IMR-90 (cell line): ENCODE measurements around the gene WDR43. TPM values are rescaled to one million over a fixed set of nuclear protein-coding genes. Genes with fewer than 3 reads are reported as not detected.

Experiments used
- ATAC-seq: fragments of 200-7000 bp; cut with Tn5 transposase; 2 replicates; pipeline ENCODE4 v1.9.1; 2020; ENCODE audit warnings: low read depth, mild to moderate bottlenecking, moderate library complexity
- BruUV-seq: library from RNA; stranded (reverse); fragments of 400-500 nt; replicated peaks from 2 replicates; lab custom pipeline; 2021; lab: Mats Ljungman, UMichigan
- CTCF ChIA-PET: fragments of 300-600 bp; formaldehyde crosslinking; extraction: SDS; loops from one replicate; lab custom pipeline; 2021; ENCODE audit warnings: antibody characterized with exemption; lab: Yijun Ruan, JAX
- POLR2A ChIA-PET: fragments of 300-600 bp; sonication (Branson Sonifier 250); formaldehyde crosslinking; loops from one replicate; lab custom pipeline; 2022; ENCODE audit warnings: antibody characterized with exemption; ENCODE audit not compliant: unreplicated experiment; lab: Charles Lee
- DNase-seq: peaks from one replicate; pipeline ENCODE4 v3.0.0; 2013
- H2AFZ ChIP-seq: replicated peaks from 2 replicates; pipeline ENCODE3; 2013; ENCODE audit warnings: low read length, mild to moderate bottlenecking; ENCODE audit not compliant: poor library complexity
- H2AK5ac ChIP-seq: 2 replicates; pipeline ENCODE4 v1.6.1; 2013; ENCODE audit warnings: low read depth, low read length, inconsistent platforms
- H2AK9ac ChIP-seq: replicated peaks from 2 replicates; pipeline ENCODE3; 2013; ENCODE audit warnings: mild to moderate bottlenecking, low read depth, low read length, moderate library complexity; ENCODE audit not compliant: poor library complexity
- H2BK120ac ChIP-seq: 2 replicates; pipeline ENCODE4 v1.6.1; 2013; ENCODE audit warnings: low read depth, low read length, inconsistent platforms
- H2BK15ac ChIP-seq: 3 replicates; pipeline ENCODE4 v1.6.1; 2013; ENCODE audit warnings: low read depth, low read length, inconsistent platforms
- H2BK20ac ChIP-seq: 2 replicates; pipeline ENCODE4 v1.6.1; 2013; ENCODE audit warnings: low read depth, mild to moderate bottlenecking, inconsistent platforms, low read length, moderate library complexity
- H2BK5ac ChIP-seq: 2 replicates; pipeline ENCODE4 v1.6.1; 2013; ENCODE audit warnings: mild to moderate bottlenecking, low read depth, low read length, inconsistent platforms; ENCODE audit not compliant: poor library complexity, severe bottlenecking
- H3K14ac ChIP-seq: replicated peaks from 2 replicates; pipeline ENCODE4 v1.6.1; 2013; ENCODE audit warnings: low read depth, low read length, inconsistent platforms
- H3K18ac ChIP-seq: 2 replicates; pipeline ENCODE4 v1.6.1; 2013; ENCODE audit warnings: low read depth, low read length, control low read depth
- H3K23ac ChIP-seq: 2 replicates; pipeline ENCODE4 v1.6.1; 2013; ENCODE audit warnings: low read depth, low read length, inconsistent platforms
- H3K27ac ChIP-seq: 2 replicates; pipeline ENCODE4 v1.5.1; 2013; ENCODE audit warnings: mild to moderate bottlenecking, control low read depth, low read length; ENCODE audit not compliant: insufficient read depth
- H3K27me3 ChIP-seq: 2 replicates; pipeline ENCODE4 v1.6.1; 2013; ENCODE audit warnings: low read length; ENCODE audit not compliant: control insufficient read depth, insufficient read depth
- H3K36me3 ChIP-seq: 2 replicates; pipeline ENCODE4 v1.6.1; 2013; ENCODE audit warnings: low read length, mixed read lengths; ENCODE audit not compliant: control insufficient read depth, insufficient read depth
- H3K4ac ChIP-seq: 2 replicates; pipeline ENCODE4 v1.6.1; 2013; ENCODE audit warnings: low read depth, low read length, inconsistent platforms
- H3K4me1 ChIP-seq: 2 replicates; pipeline ENCODE4 v1.6.1; 2013; ENCODE audit warnings: low read length, mixed read lengths; ENCODE audit not compliant: control insufficient read depth, insufficient read depth
- H3K4me2 ChIP-seq: 2 replicates; pipeline ENCODE4 v1.6.1; 2013; ENCODE audit warnings: low read depth, mild to moderate bottlenecking, control low read depth, low read length, moderate library complexity
- H3K4me3 ChIP-seq: 2 replicates; pipeline ENCODE4 v1.5.1; 2013; ENCODE audit warnings: low read depth, mild to moderate bottlenecking, control low read depth, low read length, moderate library complexity; ENCODE audit not compliant: insufficient read depth
- H3K56ac ChIP-seq: 2 replicates; pipeline ENCODE4 v1.6.1; 2013; ENCODE audit warnings: low read length, inconsistent platforms; ENCODE audit not compliant: insufficient read depth; ENCODE audit errors: extremely low read depth
- H3K79me1 ChIP-seq, 2 experiments: 2 replicates each; pipeline ENCODE4 v1.6.1; 2013; ENCODE audit warnings: low read length in 2 of 2, inconsistent platforms in 1 of 2, low read depth in 1 of 2
- H3K9ac ChIP-seq: 2 replicates; pipeline ENCODE4 v1.6.1; 2013; ENCODE audit warnings: low read depth, low read length, control low read depth
- H3K9me1 ChIP-seq: 2 replicates; pipeline ENCODE4 v1.6.1; 2013; ENCODE audit warnings: low read length, inconsistent platforms; ENCODE audit not compliant: insufficient read depth
- H3K9me3 ChIP-seq: 2 replicates; pipeline ENCODE4 v1.6.1; 2013; ENCODE audit warnings: low read length; ENCODE audit not compliant: control insufficient read depth, insufficient read depth
- H4K20me1 ChIP-seq: 2 replicates; pipeline ENCODE4 v1.6.1; 2013; ENCODE audit warnings: low read length, inconsistent platforms; ENCODE audit not compliant: insufficient read depth
- H4K5ac ChIP-seq: 2 replicates; pipeline ENCODE4 v1.6.1; 2013; ENCODE audit warnings: mild to moderate bottlenecking, low read depth, low read length, control low read depth
- H4K8ac ChIP-seq, 2 experiments: 2 replicates each; pipeline ENCODE4 v1.6.1; 2013; ENCODE audit warnings: low read depth in 2 of 2, low read length in 2 of 2, control low read depth in 1 of 2, inconsistent platforms in 1 of 2
- H4K91ac ChIP-seq: 2 replicates; pipeline ENCODE4 v1.6.1; 2013; ENCODE audit warnings: low read depth, low read length, inconsistent platforms; ENCODE audit not compliant: insufficient read depth
- CEBPB ChIP-seq: IDR thresholded peaks from 2 replicates; pipeline ENCODE4 v1.6.1; 2012; ENCODE audit warnings: low read depth, low read length, improper control_type of control experiment
- CHD1 ChIP-seq: IDR thresholded peaks from 2 replicates; pipeline ENCODE4 v1.6.1; 2012; ENCODE audit warnings: low read depth, low read length, improper control_type of control experiment
- MAFK ChIP-seq: IDR thresholded peaks from 2 replicates; pipeline ENCODE4 v1.6.1; 2012; ENCODE audit warnings: low read depth, low read length, improper control_type of control experiment
- MXI1 ChIP-seq: IDR thresholded peaks from 2 replicates; pipeline ENCODE4 v1.6.1; 2012; ENCODE audit warnings: low read depth, mild to moderate bottlenecking, low read length, moderate library complexity, borderline replicate concordance
- RFX5 ChIP-seq: IDR thresholded peaks from 2 replicates; pipeline ENCODE4 v1.8.0; 2012; ENCODE audit warnings: low read depth, mild to moderate bottlenecking, low read length, moderate library complexity
- WGBS, 2 experiments: methylation state at CpG; one replicate each; pipeline versions ENCODE4 v1.1.5 to v1.1.7; 2013; ENCODE audit warnings: missing lambda C conversion rate in 2 of 2; ENCODE audit not compliant: insufficient read length in 1 of 2; ENCODE audit errors: extremely low coverage in 2 of 2; 5-methylcytosine and 5-hydroxymethylcytosine counted together
- dilution Hi-C: fragments of 300-500 bp; cut with HindIII; formaldehyde crosslinking; loops from one replicate; pipeline ENCODE4 v1.14.3; 2018; ENCODE audit warnings: low sequenced_read_pairs; ENCODE audit not compliant: unreplicated experiment
- in situ Hi-C: fragments of 300-500 bp; cut with MboI; formaldehyde crosslinking; loops from 3 replicates; pipeline ENCODE4 v1.14.3; 2019; ENCODE audit warnings: low sequenced_read_pairs, inconsistent platforms, mixed read lengths
- intact Hi-C: fragments of 100-400 bp; cut with micrococcal nuclease; formaldehyde crosslinking; loops from 2 replicates; pipeline ENCODE4 v1.10.0; 2022
- polyA plus RNA-seq, 3 experiments: library from polyadenylated mRNA; depleted of rRNA; stranded (reverse); fragments of >200 nt; gene quantifications; 2 replicates each; pipeline ENCODE4 v1.2.3, GENCODE V29; 2012; ENCODE audit warnings: low replicate concordance in 1 of 3
- total RNA-seq: library from RNA; depleted of rRNA; stranded (reverse); fragments of >200 nt; gene quantifications from 2 replicates; pipeline ENCODE4 v1.2.3, GENCODE V29; 2012

The WDR43 gene
- total and polyA plus RNA-seq, 2 of the 4 experiments (the other 2 are of a cell fraction): 40.3 to 300 TPM

- Histone ChIP-seq H2BK120ac (no peak overlapping the region), H4K8ac (no peak overlapping the region), H3K27ac (no peak overlapping the region), H3K9ac (no peak overlapping the region), H3K4me2 (no peak overlapping the region), H4K91ac (no peak overlapping the region), H3K27me3 (no peaks in the 10 kb centered on the region), H3K4me3 (no peak overlapping the region), H2BK15ac (no peak overlapping the region), H3K36me3 (peaks cover 16% of the 10 kb centered on the region), H3K9me1 (peaks cover 19% of the 10 kb centered on the region), H3K14ac (no peak overlapping the region), H2AK9ac (no peak overlapping the region), H3K4me1 (peaks cover 19% of the 10 kb centered on the region), H2BK20ac (no peak overlapping the region), H3K79me1 (peaks cover 17 to 62% of the 10 kb centered on the region in 2 experiments), H4K20me1 (peaks cover 86% of the 10 kb centered on the region), H2BK5ac (no peak overlapping the region), H3K9me3 (no peaks in the 10 kb centered on the region), H3K23ac (peak overlapping the region; percentile 26; the same call in 1 of the 2 replicates), H2AFZ (no peak overlapping the region), H2AK5ac (no peak overlapping the region), H3K4ac (no peak overlapping the region), H4K5ac (no peak overlapping the region), H3K18ac (no peak overlapping the region), H3K56ac (no peak overlapping the region)
- WGBS, 2 experiments: no CpG with 5 or more reads among the region's 3 CpGs
- POLR2A ChIA-PET: no interaction called here
- no peak for TF ChIP-seq MAFK
- no peak for TF ChIP-seq RFX5
- TF ChIP-seq MXI1: no peak
- no peak for TF ChIP-seq CEBPB
- TF ChIP-seq CHD1: no peak
- BruUV-seq: no TSS peak
- CTCF ChIA-PET: interaction anchor here (0.5 kb wide), 1 partner anchor 319 kb away, joined by 4 read pairs; no protein-coding TSS in a partner anchor
- DNase-seq (no peak), ATAC-seq (no peak)
- in situ Hi-C loops (loop anchor here (25.0 kb wide), 1 partner anchor 315 kb away; no protein-coding TSS in a partner anchor), dilution Hi-C loops (no loop called here), intact Hi-C loops (no loop called here)
Measured at GRCh38 chr2:28902584-28902983, 8.1 kb downstream of the WDR43 start.
